Subcutaneous adipose tissue (tissue), 4 donors: ENCODE measurements around the gene TUBA8. TPM values are rescaled to one million over a fixed set of nuclear protein-coding genes. Genes with fewer than 3 reads are reported as not detected.

Source experiments
- total RNA-seq, 4 donors: library from RNA; depleted of rRNA; stranded (reverse); fragments of >200 nt; gene quantifications; one replicate each; pipeline ENCODE4 v1.1.0, GENCODE V29; 2016
- TF ChIP-seq, protein P1 (sequence below): fragments of 450-650 bp; IDR thresholded peaks from one replicate; pipeline ENCODE4 v1.5.1; 2016; ENCODE audit warnings: low read depth, mild to moderate bottlenecking, control low read depth, antibody characterized with exemption, moderate library complexity

Gene TUBA8
- total RNA-seq, 4 donors from 2014 or later: 4.6 to 34.3 (median 19.3) TPM

GRCh38 chr22:18067548-18068341 is 42.9 kb upstream of the TUBA8 start:
- TF ChIP-seq, protein P1, sequence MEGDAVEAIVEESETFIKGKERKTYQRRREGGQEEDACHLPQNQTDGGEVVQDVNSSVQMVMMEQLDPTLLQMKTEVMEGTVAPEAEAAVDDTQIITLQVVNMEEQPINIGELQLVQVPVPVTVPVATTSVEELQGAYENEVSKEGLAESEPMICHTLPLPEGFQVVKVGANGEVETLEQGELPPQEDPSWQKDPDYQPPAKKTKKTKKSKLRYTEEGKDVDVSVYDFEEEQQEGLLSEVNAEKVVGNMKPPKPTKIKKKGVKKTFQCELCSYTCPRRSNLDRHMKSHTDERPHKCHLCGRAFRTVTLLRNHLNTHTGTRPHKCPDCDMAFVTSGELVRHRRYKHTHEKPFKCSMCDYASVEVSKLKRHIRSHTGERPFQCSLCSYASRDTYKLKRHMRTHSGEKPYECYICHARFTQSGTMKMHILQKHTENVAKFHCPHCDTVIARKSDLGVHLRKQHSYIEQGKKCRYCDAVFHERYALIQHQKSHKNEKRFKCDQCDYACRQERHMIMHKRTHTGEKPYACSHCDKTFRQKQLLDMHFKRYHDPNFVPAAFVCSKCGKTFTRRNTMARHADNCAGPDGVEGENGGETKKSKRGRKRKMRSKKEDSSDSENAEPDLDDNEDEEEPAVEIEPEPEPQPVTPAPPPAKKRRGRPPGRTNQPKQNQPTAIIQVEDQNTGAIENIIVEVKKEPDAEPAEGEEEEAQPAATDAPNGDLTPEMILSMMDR: no peak

DNA sequence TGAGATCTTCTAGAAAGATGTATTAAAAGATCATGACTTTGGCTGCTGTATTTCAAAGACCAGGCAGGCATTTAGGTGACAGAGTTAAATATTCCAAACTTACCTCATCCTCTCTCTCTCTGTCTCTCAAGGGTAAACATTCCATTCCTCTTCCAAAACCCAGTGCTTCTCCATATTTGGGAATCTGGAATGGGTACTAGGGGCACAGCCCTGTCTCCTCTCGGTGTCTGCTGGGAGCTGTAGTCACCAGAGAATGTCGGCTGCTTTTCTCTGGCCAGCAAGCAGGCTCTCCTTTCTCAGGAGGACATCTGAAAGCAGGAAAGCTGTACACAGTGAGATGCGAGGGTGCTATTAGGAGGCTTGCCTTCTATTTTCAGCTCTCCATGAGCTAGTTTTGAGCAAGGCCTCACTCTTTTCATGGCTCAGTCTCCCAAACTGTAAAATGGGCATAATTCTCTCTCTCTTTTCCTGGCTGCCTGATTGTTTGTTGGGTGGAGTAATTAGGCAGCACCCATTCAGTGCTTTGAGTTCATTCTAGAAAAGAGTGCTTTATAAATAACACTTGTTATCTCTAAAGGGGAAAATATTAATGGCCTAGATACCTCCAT is 42.1 kb upstream of the TUBA8 start:
- TF ChIP-seq, protein P1: no peak

GRCh38 chr22:18069041-18069440 is 41.6 kb upstream of the TUBA8 start:
- TF ChIP-seq, protein P1: no peak

- TF ChIP-seq, protein P1: no peak
Measured at GRCh38 chr22:18070041-18070440, 40.6 kb upstream of the TUBA8 start.

GRCh38 chr22:18070556-18071306 is 39.9 kb upstream of the TUBA8 start:
- TF ChIP-seq, protein P1: no peak

DNA sequence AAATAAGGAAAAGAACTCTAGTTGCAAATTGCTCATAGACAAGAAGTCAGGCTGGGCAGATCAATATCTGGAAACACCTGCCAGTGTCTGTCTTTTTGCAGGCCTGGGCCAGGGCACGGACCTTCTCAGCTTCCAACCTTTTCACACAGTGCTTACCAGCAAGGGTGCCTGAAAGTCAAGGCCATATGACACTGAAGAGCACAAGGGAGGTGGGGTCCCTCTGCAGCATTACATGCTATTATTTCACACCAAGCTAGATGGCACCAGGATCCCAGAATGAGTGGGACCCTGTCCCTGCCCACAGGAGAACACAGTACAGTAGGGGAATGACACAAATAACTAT is 38.7 kb upstream of the TUBA8 start:
- TF ChIP-seq, protein P1: no peak

DNA sequence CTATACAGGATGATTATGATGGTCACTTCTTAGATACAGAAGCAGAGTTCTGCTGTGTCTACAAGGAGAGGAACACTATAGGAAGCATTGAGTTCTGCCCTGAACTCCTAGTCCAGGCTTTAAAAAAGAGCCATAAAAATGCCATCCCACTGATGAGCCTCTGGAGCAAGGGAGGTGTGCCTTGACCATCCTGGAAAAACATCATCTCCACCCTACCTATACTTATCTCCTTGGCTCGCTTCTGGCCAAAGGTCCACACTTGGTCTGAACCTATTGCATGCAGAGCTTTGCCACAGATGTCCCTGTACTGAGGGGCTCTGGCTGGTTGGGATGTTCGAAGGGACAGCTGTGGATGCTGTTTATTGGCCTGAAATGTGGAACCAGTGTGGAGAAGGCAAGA is 37.1 kb upstream of the TUBA8 start:
- TF ChIP-seq, protein P1: no peak
